GM04503 (cell line): Measurements from ENCODE around the gene PRND.
"Not testable (repeated sequence)": the region's sequence is repeated elsewhere in the genome, so short reads cannot be mapped to it uniquely, and the experiment has no call there.

ENCODE experiments used
- DNase-seq: peaks from one replicate; pipeline ENCODE4 v3.0.0-alpha.2; 2012; ENCODE audit warnings: low read depth

The PRND gene

GRCh38 chr20:4737857-4738627 lies 16.3 kb downstream of the PRND start:
- DNase-seq, result no peak

- no peak for DNase-seq
Observed at GRCh38 chr20:4740774-4741431, 19.2 kb downstream of the PRND start.

DNA sequence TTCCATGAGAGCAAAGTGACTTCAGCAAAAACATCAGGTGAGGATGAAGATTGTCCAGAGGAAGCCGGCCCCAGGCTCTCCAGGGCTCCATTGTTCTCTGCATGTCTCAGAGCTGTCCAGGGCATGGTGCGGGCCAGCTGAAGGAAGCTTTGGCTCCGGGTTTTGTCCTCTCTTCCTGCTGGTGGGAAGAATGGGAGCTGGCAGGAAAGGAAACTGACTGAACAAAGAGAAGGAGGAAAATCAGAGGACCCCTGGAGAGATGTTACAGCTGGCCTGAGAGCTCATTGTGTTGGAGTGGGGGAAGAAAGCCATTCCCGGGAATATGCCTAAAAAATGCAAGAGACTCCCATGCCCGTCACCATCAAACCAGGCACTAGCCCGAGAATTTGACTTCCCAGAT lies 27.1 kb downstream of the PRND start:
- no peak for DNase-seq

GRCh38 chr20:4749326-4749725 lies 27.6 kb downstream of the PRND start:
- DNase-seq, result no peak

DNA sequence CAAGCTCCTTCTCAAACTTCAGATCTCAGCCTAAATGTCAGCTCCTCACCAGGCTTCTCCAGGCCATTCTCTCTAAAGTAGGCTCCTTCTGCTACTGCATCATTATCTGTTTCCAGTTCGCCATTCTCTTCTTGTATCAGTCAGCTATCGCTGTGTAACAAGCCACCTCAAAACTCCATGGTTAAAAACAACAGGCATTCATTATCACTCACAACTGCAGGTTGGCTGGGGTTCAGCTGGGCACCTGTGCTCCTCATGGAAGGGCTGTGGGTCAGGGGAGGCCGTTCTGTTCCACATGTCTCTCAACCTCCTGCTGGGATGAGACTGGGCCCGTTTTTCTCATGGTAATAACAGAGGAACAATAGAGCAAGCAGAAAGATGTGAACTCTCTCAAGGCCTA lies 28.7 kb downstream of the PRND start:
- no peak for DNase-seq

DNA sequence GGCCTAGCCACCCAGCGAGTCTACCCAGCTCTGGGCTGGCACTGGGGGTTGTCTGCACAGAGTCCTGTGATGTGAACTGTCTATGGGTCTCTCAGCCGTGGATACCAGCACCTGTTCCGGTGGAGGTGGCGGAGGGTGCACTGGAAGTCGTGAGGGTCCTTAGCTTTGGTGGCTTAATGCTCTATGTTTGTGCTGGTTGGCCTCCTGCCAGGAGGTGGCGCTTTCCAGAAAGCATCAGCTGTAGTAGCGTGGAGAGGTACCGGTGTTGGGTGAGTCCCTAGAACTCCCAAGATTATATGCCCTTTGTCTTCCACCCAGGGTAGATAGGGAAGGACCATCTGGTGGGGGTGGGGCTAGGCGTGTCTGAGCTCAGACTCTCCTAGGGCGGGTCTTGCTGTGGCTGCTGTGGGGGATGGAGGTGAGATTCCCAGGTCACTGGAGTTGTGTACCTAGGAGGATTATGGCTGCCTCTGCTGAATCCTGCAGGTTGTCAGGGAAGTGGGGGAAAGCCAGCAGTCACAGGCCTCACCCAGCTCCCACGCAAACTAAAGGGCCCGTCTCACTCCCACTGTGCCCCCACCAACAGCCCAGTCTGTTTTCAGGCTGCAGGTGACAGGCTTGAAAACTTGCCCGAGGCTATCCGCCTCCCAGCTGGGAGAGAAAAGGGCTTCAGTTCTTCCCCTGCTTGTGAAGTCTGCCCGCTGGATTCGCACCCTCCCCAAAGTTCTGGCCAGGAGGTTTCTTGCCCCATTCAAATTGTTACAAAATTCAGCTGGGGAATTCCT lies 37.6 kb downstream of the PRND start:
- not testable (repeated sequence) for DNase-seq

GRCh38 chr20:4763261-4763660 lies 41.6 kb downstream of the PRND start:
- no peak for DNase-seq

GRCh38 chr20:4763723-4764510 lies 42.2 kb downstream of the PRND start:
- no peak for DNase-seq

- DNase-seq, result no peak
Observed at GRCh38 chr20:4764805-4765204, 43.1 kb downstream of the PRND start.

GRCh38 chr20:4765681-4766080 lies 44.0 kb downstream of the PRND start:
- DNase-seq, result no peak

GRCh38 chr20:4766631-4767030 lies 44.9 kb downstream of the PRND start:
- DNase-seq, result no peak

GRCh38 chr20:4767084-4767483 lies 45.4 kb downstream of the PRND start:
- no peak for DNase-seq

- no peak for DNase-seq
Observed at GRCh38 chr20:4769328-4769727, 47.6 kb downstream of the PRND start.

GRCh38 chr20:4770026-4770425 lies 48.3 kb downstream of the PRND start:
- DNase-seq, result no peak

DNA sequence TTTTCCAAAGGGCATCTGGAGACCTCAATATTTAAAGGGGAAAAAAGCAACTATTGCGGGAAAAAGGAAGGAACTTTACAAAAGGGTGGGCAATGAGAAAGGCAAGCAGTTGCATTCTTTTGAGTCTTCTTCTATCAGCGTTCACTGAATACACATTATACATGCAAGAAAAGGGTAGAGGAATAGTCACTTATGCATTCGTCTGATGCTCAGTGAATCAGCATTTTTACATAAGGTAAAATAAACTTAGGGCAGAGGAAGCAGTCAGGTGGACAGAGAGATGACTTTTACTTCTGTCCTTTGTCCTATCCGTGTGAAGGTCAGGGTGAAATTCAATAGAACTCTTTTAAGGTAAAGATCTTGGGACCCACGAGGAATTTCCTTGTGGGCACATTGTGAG lies 49.3 kb downstream of the PRND start:
- DNase-seq, result no peak

DNA sequence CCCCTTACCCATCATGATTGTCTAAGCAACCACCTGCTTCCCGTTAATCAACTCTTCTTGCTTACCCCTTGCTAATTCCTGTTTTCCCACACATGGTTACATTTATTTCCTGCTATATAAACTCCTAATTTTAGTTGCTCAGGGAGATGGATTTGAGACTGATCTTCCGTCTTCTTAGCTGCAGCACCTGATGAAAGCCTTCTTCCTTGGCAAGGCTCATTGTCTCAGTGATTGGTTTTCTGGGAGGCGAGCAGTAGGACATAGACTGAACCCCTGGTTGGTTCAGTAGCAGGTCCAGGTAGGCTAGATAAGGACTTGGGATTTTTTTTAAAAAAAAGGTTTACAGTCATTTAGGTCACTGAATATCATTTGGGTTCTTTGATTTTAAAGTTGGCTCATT lies 50.4 kb downstream of the PRND start:
- DNase-seq, result no peak

- DNase-seq, result not testable (repeated sequence)
Observed at GRCh38 chr20:4773014-4773413, 51.3 kb downstream of the PRND start.

DNA sequence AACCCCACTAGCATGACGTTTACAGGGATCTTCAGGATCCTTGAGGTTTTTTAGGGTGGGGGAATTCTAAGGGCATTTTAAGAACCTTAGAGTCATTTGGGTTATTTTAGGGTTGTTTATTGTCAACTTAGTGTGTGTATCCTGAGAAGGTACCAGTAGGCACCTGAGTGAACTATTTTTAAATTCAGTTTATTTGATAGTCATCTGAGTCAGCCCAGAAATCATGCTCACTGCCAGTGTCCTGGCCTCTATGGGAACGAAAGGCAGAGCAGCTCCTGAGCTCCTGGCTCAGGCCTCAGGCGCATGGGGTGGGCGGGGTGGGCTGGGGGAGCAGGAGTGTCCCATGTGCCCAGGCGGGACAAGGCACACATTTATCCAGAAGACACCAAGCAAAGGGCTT lies 52.0 kb downstream of the PRND start:
- DNase-seq, result no peak

GRCh38 chr20:4774207-4774606 lies 52.5 kb downstream of the PRND start:
- DNase-seq, result no peak

GRCh38 chr20:4775322-4776078 lies 53.8 kb downstream of the PRND start:
- no peak for DNase-seq

GRCh38 chr20:4776079-4776630 lies 54.4 kb downstream of the PRND start:
- no peak for DNase-seq
